Body of pancreas (tissue), 4 donors: ENCODE results near the gene PLCD3.

Experiments used
- POLR2A ChIP-seq, 3 donors: fragments of 450-650 bp; IDR thresholded peaks; one replicate each; pipeline ENCODE4 v1.6.1; 2016; ENCODE audit warnings: antibody characterized with exemption in 3 of 3, mild to moderate bottlenecking in 2 of 3
- TF ChIP-seq, protein P1 (sequence below), 7 experiments: fragments of 450-650 bp in 4 of 7; fragments of 200-600 bp in 3 of 7; sonication (generic) in 3 of 7; IDR thresholded peaks; one replicate each; pipeline ENCODE4 v1.5.1; 2016 to 2019; ENCODE audit warnings: antibody characterized with exemption in 7 of 7

DNA sequence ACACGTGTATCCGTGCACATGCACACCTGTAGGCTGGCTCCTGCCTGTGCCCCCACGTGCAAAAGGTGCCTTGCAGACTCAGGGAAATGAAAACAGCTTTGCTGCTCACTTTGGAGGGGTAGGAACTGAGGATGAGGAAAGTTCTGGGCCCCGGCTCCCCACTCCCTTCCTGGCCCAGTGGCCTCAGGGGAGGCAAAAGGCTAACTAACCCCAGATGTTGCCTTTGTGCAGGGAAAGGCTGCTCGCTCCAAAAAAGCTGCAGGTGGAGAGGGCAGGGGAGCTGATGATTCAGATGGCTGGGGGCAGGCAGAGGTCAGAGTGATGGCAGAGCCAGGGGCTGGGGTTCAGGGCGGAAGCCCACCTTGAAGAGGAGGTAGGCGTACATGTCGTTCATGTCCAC, 12.4 kb downstream of the PLCD3 start:
- TF ChIP-seq, protein P1, sequence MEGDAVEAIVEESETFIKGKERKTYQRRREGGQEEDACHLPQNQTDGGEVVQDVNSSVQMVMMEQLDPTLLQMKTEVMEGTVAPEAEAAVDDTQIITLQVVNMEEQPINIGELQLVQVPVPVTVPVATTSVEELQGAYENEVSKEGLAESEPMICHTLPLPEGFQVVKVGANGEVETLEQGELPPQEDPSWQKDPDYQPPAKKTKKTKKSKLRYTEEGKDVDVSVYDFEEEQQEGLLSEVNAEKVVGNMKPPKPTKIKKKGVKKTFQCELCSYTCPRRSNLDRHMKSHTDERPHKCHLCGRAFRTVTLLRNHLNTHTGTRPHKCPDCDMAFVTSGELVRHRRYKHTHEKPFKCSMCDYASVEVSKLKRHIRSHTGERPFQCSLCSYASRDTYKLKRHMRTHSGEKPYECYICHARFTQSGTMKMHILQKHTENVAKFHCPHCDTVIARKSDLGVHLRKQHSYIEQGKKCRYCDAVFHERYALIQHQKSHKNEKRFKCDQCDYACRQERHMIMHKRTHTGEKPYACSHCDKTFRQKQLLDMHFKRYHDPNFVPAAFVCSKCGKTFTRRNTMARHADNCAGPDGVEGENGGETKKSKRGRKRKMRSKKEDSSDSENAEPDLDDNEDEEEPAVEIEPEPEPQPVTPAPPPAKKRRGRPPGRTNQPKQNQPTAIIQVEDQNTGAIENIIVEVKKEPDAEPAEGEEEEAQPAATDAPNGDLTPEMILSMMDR (IDR thresholded peaks at IDR 0.05) = no peak
- TF ChIP-seq POLR2A (IDR thresholded peaks at IDR 0.05) = no peak
